Coronary artery (tissue), 2 donors: Measurements from ENCODE around the gene ERCC6L2.

ENCODE experiments used
- DNase-seq: peaks from one replicate; pipeline ENCODE4 v3.0.0-alpha.2; 2017; ENCODE audit warnings: low spot score
- H3K27ac ChIP-seq, 2 donors: fragments of 200-600 bp; sonication (generic); one replicate each; pipeline ENCODE4 v1.5.1; 2016 to 2019
- H3K4me3 ChIP-seq: fragments of 200-600 bp; sonication (generic); 2 replicates; pipeline ENCODE4 v1.5.1; 2016; ENCODE audit warnings: mild to moderate bottlenecking, moderate library complexity
- TF ChIP-seq, protein P1 (sequence below): fragments of 200-600 bp; sonication (generic); IDR thresholded peaks from one replicate; pipeline ENCODE4 v1.5.1; 2019; ENCODE audit warnings: antibody characterized with exemption

The ERCC6L2 gene

DNA sequence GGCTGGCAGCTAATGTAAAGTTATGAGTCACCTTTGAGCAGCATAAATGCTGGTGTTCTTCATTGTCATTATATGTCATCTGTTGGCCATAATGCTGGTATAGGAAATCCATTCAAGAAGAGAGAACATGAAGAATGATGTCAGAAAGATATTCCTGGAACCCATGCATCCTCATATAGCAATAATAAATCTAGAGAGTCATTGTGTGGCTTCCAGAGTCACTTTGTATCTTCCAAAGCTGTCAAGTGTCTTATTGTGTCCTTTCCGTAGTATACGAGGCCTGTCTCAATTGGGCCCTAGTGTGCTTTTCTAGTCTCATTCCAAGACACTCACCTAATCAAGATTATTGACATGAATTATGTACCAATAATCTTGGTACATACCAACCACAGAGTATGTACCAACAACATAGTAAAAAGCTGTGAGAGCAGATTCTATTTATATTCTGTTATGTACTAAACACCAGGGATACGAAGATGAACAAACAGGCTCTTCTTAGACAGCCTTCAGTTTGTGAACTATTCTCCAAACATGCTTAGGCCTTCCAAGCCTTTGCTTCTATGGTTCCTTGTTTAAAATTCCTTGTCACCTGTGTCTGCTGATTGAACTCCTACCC, 110.1 kb downstream of the ERCC6L2 start:
- Histone ChIP-seq H3K27ac (no peak overlapping the region), H3K4me3 (no peak overlapping the region)
- TF ChIP-seq, protein P1, sequence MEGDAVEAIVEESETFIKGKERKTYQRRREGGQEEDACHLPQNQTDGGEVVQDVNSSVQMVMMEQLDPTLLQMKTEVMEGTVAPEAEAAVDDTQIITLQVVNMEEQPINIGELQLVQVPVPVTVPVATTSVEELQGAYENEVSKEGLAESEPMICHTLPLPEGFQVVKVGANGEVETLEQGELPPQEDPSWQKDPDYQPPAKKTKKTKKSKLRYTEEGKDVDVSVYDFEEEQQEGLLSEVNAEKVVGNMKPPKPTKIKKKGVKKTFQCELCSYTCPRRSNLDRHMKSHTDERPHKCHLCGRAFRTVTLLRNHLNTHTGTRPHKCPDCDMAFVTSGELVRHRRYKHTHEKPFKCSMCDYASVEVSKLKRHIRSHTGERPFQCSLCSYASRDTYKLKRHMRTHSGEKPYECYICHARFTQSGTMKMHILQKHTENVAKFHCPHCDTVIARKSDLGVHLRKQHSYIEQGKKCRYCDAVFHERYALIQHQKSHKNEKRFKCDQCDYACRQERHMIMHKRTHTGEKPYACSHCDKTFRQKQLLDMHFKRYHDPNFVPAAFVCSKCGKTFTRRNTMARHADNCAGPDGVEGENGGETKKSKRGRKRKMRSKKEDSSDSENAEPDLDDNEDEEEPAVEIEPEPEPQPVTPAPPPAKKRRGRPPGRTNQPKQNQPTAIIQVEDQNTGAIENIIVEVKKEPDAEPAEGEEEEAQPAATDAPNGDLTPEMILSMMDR: no peak
- no peak for DNase-seq

DNA sequence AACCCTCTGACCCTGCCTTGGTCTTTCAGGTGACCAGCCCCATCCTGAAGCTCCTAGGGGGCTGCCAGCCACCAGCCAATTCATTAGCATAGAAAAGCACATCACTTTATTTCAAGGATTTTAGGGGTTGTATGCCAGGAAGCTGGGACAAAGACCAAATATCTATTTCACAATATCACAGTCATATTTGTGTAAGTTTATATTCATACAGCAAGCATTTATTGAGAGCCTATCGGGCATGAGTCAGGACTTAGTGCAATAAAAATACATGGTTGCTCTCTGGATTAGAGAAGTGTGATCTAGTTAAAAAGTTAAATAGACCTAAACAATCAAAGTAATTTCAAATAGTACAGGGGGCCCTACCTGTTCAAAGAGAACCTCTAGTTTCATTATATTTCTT, 113.8 kb downstream of the ERCC6L2 start:
- DNase-seq: no peak
- Histone ChIP-seq H3K4me3 (no peak overlapping the region), H3K27ac (no peak overlapping the region)
- TF ChIP-seq, protein P1: no peak

DNA sequence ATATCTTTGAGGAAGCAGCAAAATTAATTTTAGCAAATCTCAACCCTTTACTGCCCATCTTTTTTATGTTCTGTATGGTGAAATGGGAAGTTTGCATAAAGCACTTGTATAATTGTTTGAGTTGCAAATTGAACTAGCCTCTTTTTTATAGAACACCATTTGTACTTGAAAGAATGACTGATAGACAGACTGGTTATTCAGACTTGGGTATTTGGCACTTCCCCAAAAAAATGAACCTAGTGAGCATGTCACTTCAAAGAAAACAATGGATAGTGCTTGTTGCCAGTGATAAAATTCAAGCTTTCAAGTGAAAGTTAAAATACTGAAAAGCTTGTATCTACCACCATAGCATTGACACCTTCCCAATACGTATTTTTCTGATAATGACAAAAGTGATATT, 115.8 kb downstream of the ERCC6L2 start:
- Histone ChIP-seq H3K27ac (no peak overlapping the region), H3K4me3 (no peak overlapping the region)
- TF ChIP-seq, protein P1: no peak
- DNase-seq: no peak

DNA sequence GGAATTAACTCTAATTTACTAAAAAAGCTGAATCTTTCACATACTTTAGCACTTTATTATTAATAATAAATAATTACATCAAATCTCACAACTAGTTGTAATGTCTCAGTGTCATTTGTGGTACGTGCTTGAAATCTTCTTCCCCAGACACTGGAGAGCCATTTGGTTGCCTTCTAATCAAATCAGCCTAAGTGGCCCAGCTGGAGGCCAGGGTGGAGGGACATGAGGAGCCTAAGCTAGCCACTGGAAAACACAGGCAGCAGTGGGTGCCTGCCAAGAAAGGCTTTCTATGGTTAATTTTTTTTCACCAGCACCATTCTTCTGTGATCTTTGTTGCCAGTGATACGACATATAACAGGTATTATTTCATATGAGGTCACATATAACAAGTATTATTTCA, 117.0 kb downstream of the ERCC6L2 start:
- DNase-seq: no peak
- TF ChIP-seq, protein P1: no peak
- Histone ChIP-seq H3K27ac (no peak overlapping the region), H3K4me3 (no peak overlapping the region)

DNA sequence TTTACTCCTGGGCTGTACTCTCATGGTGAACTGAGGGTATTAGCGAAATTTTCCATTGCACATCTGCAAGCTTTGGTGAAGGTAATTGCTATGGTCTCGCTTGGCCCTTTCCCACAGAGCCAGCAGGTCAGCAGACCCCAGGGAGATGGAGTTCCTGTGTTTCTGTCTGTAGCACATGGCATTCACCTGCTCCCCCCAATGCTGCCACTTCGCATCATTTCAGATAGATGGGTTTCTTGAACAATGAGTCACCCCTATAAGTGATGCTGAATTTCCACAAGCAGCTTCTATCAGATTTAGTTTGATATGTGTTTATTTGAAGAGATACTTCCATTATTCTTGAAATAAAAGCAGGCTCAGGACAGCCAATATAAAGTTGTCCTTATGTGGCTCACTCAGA, 117.8 kb downstream of the ERCC6L2 start:
- no peak overlapping the region for H3K4me3 ChIP-seq
- H3K27ac ChIP-seq: no peak overlapping the region
- TF ChIP-seq, protein P1: no peak
- DNase-seq: no peak

DNA sequence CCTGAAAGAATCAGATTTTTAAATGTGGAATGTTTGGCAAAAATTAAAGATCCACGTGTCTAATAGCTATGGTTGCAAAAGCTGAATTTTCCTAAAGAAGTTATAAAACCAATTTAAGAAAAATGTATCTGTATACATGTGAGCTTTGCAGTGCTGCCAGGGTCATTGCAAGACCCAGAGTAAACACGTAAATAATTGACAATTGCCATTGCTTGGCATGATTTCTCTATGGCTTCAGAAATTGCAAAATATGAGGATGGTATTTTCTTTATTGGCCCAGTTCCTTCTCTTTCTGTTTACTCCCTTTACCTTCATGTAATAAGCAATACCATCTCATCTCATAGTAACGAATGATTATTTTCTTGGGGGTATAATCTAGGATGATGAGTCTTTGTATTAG, 123.9 kb downstream of the ERCC6L2 start:
- DNase-seq: no peak
- TF ChIP-seq, protein P1: no peak
- no peak overlapping the region for H3K27ac ChIP-seq
- H3K4me3 ChIP-seq: no peak overlapping the region

DNA sequence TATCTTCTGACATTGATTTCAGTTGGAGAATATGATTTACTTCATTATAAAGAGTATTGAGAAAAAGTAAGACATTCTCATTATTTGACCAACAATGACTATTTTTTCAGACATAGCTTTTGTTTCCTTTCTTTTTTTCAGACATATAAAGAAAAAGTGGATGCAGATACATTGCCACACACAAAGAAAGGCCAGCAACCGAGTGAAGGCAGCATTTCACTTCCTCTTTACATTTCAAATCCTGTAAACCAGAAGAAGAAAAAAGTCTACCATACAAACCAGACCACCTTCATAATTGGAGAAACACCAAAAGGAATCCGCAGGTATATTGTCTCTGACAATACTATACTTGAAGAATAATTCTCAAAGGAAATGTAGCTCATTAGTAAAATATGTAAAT, 128.9 kb downstream of the ERCC6L2 start:
- no peak for DNase-seq
- H3K4me3 ChIP-seq: no peak overlapping the region
- TF ChIP-seq, protein P1: no peak
- H3K27ac ChIP-seq: no peak overlapping the region
